Caco-2 (cell line): ENCODE data around the gene SAMD4B. TPM values are rescaled to one million over a fixed set of nuclear protein-coding genes. Genes with fewer than 3 reads are reported as not detected.

ENCODE experiments used
- BruUV-seq: library from RNA; stranded (reverse); fragments of 400-500 nt; replicated peaks from 2 replicates; lab custom pipeline; 2021; lab: Mats Ljungman, UMichigan
- CTCF ChIA-PET: fragments of 300-600 bp; sonication (Branson Sonifier 250); formaldehyde crosslinking; loops from one replicate; lab custom pipeline; 2022; ENCODE audit warnings: antibody characterized with exemption; lab: Charles Lee
- POLR2A ChIA-PET: fragments of 300-600 bp; sonication (Branson Sonifier 250); formaldehyde crosslinking; loops from one replicate; lab custom pipeline; 2022; ENCODE audit warnings: antibody characterized with exemption; lab: Charles Lee
- DNase-seq, 2 experiments: peaks; one replicate each; pipeline versions ENCODE4 v3.0.0 to v3.0.0-alpha.2; 2020 to 2022
- H3K27me3 ChIP-seq: replicated peaks from 2 replicates; pipeline ENCODE4 v1.6.0; 2011; ENCODE audit warnings: low read length; ENCODE audit not compliant: control insufficient read depth, insufficient read depth
- H3K36me3 ChIP-seq: 2 replicates; pipeline ENCODE4 v1.5.1; 2011; ENCODE audit warnings: low read length; ENCODE audit not compliant: control insufficient read depth, insufficient read depth
- H3K4me1 ChIP-seq: fragments of 250-450 bp; sonication (Bioruptor Pico); 2 replicates; pipeline ENCODE4 v1.5.1; 2020; ENCODE audit warnings: mild to moderate bottlenecking
- H3K4me3 ChIP-seq: 2 replicates; pipeline ENCODE4 v1.5.1; 2011; ENCODE audit warnings: low read depth, mild to moderate bottlenecking, control low read depth, low read length
- H3K9me3 ChIP-seq: fragments of 250-450 bp; sonication (Bioruptor Pico); 2 replicates; pipeline ENCODE4 v1.5.1; 2020; ENCODE audit warnings: mild to moderate bottlenecking, moderate library complexity
- H3K27ac Mint-ChIP-seq: one replicate; pipeline ENCODE4 v1.8.0; 2022; ENCODE audit warnings: mixed read lengths; ENCODE audit not compliant: unreplicated experiment
- H3K27me3 Mint-ChIP-seq: one replicate; pipeline ENCODE4 v1.8.0; 2022; ENCODE audit warnings: mixed read lengths; ENCODE audit not compliant: insufficient read depth, unreplicated experiment
- H3K36me3 Mint-ChIP-seq: one replicate; pipeline ENCODE4 v1.8.0; 2022; ENCODE audit warnings: mild to moderate bottlenecking, mixed read lengths; ENCODE audit not compliant: insufficient read depth, unreplicated experiment
- H3K4me1 Mint-ChIP-seq: one replicate; pipeline ENCODE4 v1.8.0; 2022; ENCODE audit warnings: low read depth, mixed read lengths; ENCODE audit not compliant: unreplicated experiment
- H3K4me3 Mint-ChIP-seq: one replicate; pipeline ENCODE4 v1.8.0; 2022; ENCODE audit warnings: mild to moderate bottlenecking, moderate library complexity, mixed read lengths; ENCODE audit not compliant: unreplicated experiment
- H3K9me3 Mint-ChIP-seq: one replicate; pipeline ENCODE4 v1.8.0; 2022; ENCODE audit warnings: mixed read lengths; ENCODE audit not compliant: unreplicated experiment
- CTCF ChIP-seq, 2 experiments: fragments of 200-600 bp in 1 of 2; IDR thresholded peaks; 1 replicate in 1 of 2; 2 replicates in 1 of 2; pipeline versions ENCODE4 v1.5.1 to v1.8.0; 2011 to 2022; ENCODE audit warnings: antibody characterized with exemption in 1 of 2, control low read depth in 1 of 2, inconsistent platforms in 1 of 2, low read depth in 1 of 2, low read length in 1 of 2, mild to moderate bottlenecking in 1 of 2, moderate library complexity in 1 of 2; ENCODE audit not compliant: insufficient read depth in 1 of 2, severe bottlenecking in 1 of 2, unreplicated experiment in 1 of 2
- intact Hi-C: fragments of 100-400 bp; cut with micrococcal nuclease; formaldehyde crosslinking; loops from one replicate; pipeline ENCODE4 v1.10.0; 2022; ENCODE audit not compliant: unreplicated experiment
- total RNA-seq: library from RNA; stranded (reverse); gene quantifications from 2 replicates; pipeline ENCODE4 v1.2.3, GENCODE V29; 2022

SAMD4B gene
- total RNA-seq, 1 experiment from 2014 or later = 132 TPM

GRCh38 chr19:39407660-39408391 is 65.6 kb downstream of the SAMD4B start:
- H3K27me3 ChIP-seq = no peaks in the 10 kb centered on the region
- H3K36me3 Mint-ChIP-seq = peaks cover 82% of the 10 kb centered on the region
- intact Hi-C loops = no loop called here
- DNase-seq = peak in 1 of 2 experiments; percentile 47
- peaks cover 38% of the 10 kb centered on the region for H3K4me1 Mint-ChIP-seq
- peaks cover 3% of the 10 kb centered on the region for H3K27me3 Mint-ChIP-seq
- BruUV-seq = no TSS peak
- ChIA-PET POLR2A (interaction anchor here (0.8 to 4.1 kb wide), 3 partner anchors 10 to 65 kb away, joined by 3 to 27 read pairs (median 3); partner anchors contain the start of genes MED29, PAF1 and SAMD4B), CTCF (interaction anchor here (4.1 kb wide), 1 partner anchor 10 kb away, joined by 17 read pairs; no protein-coding TSS in a partner anchor)
- H3K9me3 ChIP-seq = no peaks in the 10 kb centered on the region
- H3K9me3 Mint-ChIP-seq = no peaks in the 10 kb centered on the region
- peak overlapping the region; percentile 94 for H3K4me3 ChIP-seq
- H3K4me3 Mint-ChIP-seq = peak overlapping the region; percentile 77
- H3K27ac Mint-ChIP-seq = peak overlapping the region; percentile 90
- H3K36me3 ChIP-seq = peaks cover 4% of the 10 kb centered on the region; the same call in 1 of the 2 replicates
- TF ChIP-seq CTCF (IDR thresholded peaks at IDR 0.05; ENCODE audit: insufficient read depth in 1 of 2, low read depth in 1 of 2, low read length in 1 of 2, severe bottlenecking in 1 of 2, unreplicated experiment in 1 of 2) = no peak
- H3K4me1 ChIP-seq = peaks cover 29% of the 10 kb centered on the region

- no peaks in the 10 kb centered on the region for H3K9me3 Mint-ChIP-seq
- peaks cover 29% of the 10 kb centered on the region for H3K4me1 ChIP-seq
- H3K27ac Mint-ChIP-seq = peak overlapping the region; percentile 90
- no peaks in the 10 kb centered on the region for H3K9me3 ChIP-seq
- BruUV-seq = TSS peak; percentile 78
- H3K36me3 Mint-ChIP-seq = peaks cover 74% of the 10 kb centered on the region
- H3K36me3 ChIP-seq = peaks cover 4% of the 10 kb centered on the region; the same call in 1 of the 2 replicates
- DNase-seq = no peak
- peak overlapping the region; percentile 77 for H3K4me3 Mint-ChIP-seq
- CTCF ChIA-PET = interaction anchor here (0.6 to 4.1 kb wide), 3 partner anchors 11 to 114 kb away, joined by 6 to 17 read pairs (median 7); partner anchors contain the start of gene MED29
- H3K27me3 ChIP-seq = no peaks in the 10 kb centered on the region
- peak overlapping the region; percentile 94 for H3K4me3 ChIP-seq
- peaks cover 38% of the 10 kb centered on the region for H3K4me1 Mint-ChIP-seq
- no peak for TF ChIP-seq CTCF (IDR thresholded peaks at IDR 0.05; ENCODE audit: insufficient read depth in 1 of 2, low read depth in 1 of 2, low read length in 1 of 2, severe bottlenecking in 1 of 2, unreplicated experiment in 1 of 2)
- H3K27me3 Mint-ChIP-seq = peaks cover 3% of the 10 kb centered on the region
- POLR2A ChIA-PET = interaction anchor here (0.6 to 4.1 kb wide), 6 partner anchors 7 to 439 kb away, joined by 3 to 27 read pairs (median 4); partner anchors contain the start of genes MED29, PAF1 and RPS16
- intact Hi-C loops = no loop called here
Observed at GRCh38 chr19:39408392-39409207, 66.4 kb downstream of the SAMD4B start.
